ENCODE measurements around the gene ANO7.
"Not testable (repeated sequence)": the region's sequence is repeated elsewhere in the genome, so short reads cannot be mapped to it uniquely, and the experiment has no call there.

The ANO7 gene

DNA sequence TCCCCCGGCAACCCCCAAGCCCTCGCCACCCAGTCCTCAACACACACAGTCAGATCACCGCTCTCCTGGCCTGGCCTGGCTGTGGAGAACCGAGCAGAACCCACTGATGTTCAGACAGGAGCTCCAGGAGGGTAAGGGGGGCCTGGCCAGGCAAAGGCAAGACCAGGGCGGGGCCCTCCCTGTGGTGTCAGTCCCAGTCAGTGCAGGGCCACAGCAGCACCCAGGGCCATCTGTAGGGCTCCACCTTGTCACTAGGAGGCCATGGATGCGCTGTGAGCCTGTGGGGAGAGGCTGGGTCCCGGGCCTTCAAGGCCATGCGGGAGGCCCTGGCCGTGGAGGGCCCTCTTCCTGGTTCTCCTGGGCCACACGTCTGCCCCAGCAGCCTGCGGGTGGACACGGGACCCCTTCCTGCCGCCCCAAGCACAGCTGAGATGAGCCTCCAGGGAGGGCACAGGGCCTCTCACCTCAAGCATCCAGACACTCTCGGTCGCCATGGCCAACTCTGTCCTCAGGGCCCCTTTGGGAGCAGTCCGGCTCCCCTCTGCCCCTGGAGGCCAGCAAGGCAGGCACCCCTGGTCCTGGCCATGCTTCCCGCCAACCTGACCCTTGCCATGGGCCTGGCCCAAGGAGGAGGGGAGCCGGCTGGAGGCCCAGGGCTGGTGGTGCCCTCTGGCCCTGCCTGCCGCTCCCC is 2.0 kb downstream of the ANO7 start:
- DNase-seq: no peak

DNA sequence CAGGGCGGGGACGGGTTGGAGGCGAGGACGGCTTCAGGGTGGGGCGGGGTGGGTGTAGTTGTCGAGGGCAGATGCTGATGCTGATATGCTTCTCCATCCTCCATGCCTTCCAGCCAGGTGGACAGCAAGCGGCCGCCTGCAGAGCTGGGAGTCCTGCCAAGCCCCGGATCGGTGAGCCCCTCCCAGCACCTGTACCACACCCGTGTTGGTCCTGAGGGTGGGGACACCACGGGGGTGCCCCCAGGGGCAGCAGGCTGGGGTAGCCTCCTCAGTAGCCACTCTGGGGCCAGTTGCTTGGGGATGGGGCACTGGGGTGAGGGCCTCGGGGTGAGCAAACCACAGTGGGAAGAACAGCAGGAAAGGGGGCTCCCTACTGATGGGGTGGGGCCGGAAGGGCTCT is 2.6 kb downstream of the ANO7 start:
- no peak for DNase-seq

DNA sequence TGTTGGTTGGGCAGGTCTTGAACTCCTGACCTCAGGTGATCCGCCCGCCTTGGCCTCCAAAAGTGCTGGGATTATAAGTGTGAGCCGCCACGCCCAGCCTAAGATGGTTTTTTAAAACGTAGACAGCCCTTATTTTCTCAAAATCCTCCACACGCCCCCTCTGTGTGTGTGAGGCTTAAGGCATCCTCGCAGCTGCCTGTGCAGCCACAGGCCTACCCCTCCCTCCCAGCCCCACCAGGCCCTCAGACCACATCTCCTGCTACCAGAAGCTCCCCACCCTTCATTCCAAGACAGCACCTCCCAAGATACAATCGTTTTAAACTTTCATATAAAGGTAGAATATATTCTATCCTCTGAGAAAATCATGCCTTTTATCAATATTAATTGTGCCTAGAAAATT is 4.8 kb downstream of the ANO7 start:
- no peak for DNase-seq

DNA sequence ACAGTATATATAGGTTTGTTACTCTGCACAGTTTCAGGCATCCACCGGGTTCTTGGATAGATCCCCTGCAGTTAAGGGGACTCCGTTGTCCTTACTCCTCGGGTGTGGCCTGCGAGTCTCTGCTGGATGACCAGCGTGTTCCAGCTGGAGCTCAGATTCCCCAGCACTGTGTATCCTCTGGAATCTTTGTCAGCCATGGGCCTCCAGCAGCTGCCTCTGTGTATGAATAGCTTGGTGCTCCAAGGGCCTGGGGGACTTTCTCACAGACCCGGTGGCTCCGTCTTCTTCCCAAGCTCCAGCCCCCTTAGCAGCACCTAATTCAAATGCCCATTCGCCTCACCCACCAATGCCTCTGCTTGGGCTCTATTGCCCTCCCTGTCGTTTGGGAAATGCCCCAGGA is 6.3 kb downstream of the ANO7 start:
- DNase-seq: no peak

DNA sequence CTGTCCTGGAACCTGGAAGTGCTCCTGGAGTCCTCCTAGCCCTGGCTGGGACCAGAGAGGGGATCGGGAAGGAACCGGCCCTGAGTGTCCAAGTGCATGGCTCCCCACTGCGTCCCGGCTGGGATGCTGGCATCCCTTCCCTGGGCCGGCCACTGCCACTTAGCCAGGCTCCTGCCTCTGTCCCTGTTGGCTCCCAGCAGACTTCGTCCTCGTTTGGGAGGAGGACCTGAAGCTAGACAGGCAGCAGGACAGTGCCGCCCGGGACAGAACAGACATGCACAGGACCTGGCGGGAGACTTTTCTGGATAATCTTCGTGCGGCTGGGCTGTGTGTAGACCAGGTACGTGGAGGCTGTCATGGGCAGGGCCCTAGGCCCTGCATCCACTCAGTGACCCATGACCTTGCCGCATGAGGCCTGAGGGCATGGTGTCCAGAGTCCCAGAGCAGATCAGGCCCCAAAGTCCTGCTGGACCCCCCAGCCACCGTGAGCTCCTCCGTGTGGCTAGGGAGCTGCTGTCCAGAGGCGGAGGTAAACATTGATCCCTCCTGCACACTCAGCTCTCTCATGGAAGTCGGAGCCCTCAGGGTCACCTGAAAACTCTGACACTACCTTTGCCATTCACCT is 7.1 kb downstream of the ANO7 start:
- no peak for DNase-seq

DNA sequence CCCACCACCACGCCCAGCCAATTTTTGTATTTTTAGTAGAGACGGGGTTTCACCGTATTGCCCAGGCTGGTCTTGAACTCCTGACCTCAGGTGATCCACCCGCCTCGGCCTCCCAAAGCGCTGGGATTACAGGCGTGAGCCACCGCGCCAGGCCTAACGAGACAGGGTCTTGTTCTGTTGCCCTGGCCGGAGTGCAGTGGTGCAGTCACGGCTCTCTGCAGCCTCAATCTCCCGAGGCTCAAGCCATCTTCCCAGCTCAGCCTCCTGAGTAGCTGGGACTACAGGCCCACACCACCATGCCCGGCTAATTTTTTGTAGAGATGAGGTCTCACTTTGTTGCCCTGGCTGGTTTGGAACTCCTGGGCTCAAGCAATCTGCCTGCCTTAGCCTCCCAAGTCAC is 8.8 kb downstream of the ANO7 start:
- not testable (repeated sequence) for DNase-seq

DNA sequence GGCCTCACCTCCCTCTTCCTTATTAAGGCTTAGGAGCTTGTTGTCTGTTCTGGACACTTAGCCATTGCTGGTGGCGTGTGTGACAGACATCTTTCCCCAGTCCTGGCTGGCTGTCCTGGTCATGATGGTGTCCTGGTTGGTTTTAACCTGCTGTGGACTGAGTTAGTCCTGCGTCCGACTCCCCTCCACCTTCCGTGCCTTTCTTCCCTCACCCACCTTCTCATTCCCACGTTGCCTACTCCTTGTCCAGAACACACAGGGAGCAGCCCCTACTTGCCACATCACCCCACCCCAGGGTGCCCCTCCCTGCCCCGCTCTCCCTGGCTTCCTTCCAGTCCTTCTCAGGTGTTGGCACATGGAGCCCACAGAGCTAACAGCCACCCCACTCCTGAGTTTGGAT is 9.5 kb downstream of the ANO7 start:
- no peak for DNase-seq

DNA sequence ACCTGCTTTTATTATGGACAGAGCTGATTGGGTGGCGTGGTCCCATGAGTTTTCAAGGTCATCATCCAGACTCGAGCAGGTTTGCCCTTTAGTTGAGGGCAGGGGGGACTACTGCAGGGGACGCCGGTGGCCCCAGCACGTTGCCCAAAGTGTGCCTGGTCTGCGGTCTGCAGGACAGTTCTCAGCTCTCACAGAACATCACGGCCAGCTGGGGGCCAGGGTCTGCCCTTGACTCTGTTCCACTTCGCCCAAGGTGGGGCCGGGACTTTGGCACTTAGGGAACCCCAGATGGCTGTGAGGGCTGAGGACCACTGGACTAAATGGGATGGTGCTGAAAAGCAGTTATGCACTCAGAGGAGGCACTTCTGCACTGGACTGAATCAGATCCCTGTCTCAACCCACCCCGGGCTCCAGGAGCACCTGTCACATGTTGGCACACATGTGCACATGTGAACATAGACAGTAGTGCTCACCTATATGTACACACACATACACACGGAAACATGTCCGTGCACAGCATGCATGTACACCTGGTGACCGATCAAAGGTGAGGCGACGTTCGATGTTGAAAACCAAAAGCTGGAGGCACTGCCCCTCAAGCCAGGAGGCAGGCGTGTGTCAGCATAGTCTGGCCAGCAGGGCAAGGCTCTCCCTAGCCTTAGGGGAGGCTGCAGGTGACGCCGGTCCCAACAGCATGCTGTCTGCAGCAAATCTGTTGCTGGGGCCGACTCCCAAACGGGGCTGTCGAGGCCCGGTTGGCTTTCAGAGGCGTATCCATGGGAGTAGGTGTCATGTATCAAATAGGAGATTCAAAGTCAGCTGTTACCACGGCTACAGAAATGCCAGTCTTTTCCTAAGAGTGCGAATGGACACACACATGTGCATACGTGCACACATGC is 10.2 kb downstream of the ANO7 start:
- no peak for DNase-seq

DNA sequence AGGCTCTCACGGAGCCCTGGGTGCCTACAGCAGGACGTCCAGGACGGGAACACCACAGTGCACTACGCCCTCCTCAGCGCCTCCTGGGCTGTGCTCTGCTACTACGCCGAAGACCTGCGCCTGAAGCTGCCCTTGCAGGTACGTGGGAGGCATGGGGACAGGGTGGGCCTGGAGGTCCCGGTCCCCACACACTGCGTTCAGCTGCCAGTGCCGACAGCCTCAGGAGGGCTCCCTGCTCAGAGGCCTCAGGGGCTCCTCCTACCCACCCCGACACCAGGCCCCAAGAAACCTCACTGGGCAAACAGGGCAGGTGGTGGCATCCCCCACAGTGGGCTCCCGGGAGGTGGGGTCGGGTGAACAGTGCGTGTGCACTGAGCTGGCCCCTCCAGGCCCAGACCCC is 10.8 kb downstream of the ANO7 start:
- no peak for DNase-seq

DNA sequence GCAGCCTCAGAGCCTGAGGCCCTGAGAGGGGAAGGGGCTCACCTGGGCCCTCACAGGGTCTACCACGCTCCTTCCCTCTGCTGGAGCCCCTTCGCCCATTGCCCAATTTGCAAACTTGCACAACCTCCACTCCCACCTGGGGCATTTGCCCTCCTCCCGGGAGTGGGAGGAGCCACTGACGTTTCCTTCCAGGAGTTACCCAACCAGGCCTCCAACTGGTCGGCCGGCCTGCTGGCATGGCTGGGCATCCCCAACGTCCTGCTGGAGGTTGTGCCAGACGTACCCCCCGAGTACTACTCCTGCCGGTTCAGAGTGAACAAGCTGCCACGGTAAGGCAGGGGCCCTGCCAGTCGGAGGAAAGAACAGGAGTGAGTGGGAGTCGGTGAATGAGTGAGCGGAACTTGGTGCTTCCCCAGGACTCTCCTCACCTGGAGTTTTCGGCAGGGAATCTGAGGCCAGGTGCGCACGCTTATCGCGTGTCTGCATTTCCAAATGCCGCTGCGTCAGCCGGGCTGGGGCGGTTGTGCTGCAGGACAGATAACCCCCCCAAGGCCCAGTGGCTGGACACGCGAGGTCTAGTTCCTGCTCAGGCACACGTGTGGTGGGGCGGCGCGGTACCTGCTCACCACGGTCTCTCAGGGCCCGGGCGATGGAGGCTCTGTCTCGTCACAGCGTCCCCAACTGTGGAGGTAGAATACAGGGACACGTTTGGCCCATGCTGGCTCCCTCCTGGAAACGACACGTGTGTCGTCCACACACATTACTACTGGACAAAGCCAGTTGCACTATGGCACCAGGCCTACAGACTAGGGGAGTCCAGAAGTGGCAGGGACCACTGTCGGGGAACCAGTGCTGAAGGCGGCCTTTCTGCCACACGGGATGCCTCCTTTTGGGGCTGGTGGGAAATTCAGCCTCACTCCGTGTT is 11.7 kb downstream of the ANO7 start:
- no peak for DNase-seq

DNA sequence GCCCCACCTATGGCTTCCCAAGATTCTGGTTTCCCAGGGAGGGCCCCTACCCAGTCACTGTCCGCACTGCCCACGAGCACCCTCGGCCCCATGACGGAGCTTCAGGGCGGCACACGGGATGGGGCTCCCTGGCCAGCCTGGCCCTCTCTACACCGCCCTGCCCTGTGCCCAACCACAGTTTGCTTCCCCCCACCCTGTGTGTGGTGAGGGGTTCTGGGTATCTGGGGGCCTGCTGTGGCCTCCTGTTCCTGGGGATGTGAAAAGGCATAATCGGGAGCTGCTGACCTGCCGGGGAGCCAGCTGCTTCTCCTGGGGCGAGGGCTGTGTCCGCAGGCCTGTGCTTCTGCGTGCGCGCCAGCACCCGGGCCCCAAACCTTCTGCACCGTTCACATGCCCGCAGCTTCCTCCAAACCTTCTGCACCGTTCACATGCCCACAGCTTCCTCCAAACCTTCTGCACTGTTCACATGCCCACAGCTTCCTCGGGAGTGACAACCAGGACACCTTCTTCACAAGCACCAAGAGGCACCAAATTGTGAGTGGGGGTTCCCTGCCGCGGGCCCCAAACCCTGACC is 12.4 kb downstream of the ANO7 start:
- no peak for DNase-seq

DNA sequence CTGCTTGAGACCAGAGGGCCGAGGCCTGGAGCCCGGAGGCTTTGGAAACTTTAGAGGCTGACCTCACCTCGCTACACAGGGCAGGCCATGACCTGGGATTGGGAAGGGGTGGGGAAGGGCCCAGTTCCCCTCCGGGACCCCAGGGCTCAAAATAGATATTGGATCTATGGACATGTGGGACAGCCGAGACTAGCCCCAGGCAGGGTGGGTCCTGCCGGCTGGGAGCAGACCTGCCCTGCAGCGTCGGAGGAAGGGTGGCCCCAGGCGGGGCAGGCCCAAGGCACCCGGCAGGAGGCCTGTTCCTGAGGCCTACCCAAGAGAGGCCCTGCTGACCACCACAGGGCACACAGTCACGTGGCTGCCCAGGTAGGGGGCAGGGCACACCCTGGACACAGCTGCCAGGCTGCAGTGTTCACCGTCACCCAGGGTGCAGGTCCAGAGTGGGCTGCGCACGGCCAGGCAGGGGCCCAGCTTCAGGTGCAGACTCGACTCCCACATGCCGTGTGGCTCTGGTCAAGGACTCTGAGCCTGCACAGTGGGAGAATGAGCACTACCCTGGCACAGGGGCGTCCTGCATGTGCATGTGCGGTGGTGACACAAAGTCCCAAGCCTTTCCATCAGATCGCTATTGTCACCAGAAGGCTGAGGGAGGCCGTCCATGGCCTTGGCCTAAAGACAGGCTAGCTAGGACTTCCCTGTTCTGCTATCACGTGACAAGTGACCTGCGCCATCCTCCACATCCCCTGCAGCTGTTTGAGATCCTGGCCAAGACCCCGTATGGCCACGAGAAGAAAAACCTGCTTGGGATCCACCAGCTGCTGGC is 13.2 kb downstream of the ANO7 start:
- DNase-seq: no peak

DNA sequence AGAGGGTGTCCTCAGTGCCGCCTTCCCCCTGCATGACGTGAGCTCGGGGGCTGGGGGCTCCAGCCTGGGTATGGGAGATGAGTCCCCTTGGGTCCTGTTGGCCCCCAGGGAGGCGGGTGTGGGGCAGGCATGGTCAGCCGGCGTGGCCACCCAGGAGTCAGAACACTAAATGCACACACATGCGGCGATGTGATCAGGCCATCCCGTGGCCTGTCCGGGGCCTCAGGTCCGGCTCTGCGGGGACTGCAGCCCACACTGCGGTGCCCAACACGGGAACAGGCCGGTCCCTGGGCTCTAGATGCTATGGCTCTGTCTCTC is 13.8 kb downstream of the ANO7 start:
- no peak for DNase-seq

DNA sequence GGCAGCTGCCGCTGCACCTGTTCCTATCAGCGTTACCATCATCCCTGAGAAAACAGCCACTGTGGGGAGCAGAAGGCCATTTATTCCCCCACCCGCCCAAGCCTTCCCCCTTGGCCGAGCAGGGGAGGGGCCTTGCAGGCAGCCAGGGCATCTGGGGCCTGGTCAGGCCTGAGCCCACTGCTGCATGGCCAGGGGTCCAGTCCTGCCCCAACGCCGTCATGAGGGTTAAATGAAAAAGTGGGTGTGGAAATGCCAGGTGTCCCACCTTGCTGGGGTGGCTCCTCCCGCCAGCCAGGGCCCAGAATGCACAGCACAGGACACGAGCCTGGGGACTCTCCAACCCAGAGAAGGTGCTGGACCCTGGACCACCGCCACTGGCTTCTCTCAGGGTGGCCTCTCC is 14.2 kb downstream of the ANO7 start:
- no peak for DNase-seq

DNA sequence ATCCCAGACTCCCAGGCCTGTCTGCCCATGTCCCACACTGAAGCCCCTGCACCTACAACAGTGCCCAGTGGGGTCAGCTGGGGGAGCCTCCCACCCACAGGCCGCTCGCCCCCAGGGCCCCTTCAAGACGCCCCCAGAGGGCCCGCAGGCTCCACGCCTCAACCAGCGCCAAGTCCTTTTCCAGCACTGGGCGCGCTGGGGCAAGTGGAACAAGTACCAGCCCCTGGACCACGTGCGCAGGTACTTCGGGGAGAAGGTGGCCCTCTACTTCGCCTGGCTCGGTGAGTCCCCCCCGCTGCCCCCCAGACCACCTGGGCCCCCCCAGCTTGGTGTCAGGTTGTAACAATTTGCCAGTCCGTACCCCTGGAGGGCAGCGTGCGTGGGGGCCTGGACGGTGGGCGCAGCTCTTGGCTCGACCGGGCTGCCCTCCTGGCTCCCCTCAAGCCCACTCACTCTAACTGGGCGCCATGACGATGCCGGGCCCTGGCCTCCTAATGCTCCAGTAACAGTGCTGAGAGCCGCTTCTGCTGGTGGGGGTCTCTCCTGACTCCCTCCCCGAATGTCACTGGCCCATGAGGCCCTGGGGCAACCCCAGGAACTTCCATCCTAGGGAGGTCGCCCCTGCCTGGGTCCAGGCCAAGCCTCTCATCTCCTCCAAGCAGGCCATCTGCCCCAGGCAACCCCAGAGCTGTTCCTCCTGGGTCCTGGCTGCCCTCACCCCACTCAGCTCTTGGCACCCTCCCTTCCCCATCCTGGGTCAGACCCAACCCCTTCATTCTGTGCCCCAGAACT is 14.9 kb downstream of the ANO7 start:
- no peak for DNase-seq

DNA sequence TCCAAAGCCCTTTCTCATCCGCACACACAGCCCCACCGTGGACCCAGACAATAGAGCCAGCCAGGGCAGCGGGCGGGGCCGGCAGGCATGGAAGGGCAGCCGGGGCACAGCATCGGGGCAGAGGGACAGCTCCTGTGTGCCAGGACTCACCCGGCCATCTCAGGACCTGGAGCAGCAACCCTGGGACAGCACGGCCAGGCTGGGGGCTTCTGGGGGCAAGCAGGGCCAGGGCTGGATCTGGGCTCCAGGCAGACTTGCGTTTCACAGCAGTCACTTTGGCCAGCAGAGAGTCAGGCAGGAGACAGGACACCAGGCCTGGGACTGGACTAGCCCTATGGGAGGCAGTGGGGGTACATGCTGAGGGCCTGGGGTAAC is 15.5 kb downstream of the ANO7 start:
- no peak for DNase-seq

DNA sequence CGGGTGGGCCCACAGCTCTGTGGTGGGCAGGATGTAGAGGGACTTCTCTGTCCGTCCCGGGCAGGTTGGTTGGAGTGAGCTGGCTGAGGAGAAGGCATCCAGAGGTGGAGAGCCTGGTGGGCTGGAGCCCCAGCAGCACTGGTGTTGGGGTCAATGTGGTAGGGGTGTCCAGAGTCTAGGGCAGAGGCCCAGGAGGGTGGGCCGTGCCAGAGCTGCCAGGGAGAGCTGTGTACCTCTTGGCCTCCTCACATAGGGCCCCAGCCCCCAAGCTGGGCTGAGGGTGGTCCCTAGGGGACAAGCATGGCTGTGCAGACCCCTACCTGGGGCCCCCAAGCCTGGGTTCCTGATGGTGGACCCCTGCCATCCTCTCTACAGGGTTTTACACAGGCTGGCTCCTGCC is 16.0 kb downstream of the ANO7 start:
- DNase-seq: no peak

DNA sequence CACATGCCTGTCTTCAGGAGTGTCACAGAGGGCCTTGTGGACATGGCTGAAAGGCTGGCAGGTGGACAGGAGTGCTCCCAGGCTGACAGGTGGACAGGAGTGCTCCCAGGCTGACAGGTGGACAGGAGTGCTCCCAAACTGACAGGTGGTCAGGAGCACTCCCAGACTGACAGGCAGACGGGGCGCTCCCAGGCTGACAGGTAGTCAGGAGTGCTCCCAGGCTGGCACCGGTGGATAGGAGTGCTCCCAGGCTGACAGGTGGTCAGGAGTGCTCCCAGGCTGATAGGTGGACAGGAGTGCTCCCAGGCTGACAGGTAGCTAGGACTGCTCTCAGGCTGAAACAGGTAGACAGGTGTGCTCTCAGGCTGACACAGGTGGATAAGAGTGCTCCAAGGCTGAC is 16.6 kb downstream of the ANO7 start:
- no peak for DNase-seq

DNA sequence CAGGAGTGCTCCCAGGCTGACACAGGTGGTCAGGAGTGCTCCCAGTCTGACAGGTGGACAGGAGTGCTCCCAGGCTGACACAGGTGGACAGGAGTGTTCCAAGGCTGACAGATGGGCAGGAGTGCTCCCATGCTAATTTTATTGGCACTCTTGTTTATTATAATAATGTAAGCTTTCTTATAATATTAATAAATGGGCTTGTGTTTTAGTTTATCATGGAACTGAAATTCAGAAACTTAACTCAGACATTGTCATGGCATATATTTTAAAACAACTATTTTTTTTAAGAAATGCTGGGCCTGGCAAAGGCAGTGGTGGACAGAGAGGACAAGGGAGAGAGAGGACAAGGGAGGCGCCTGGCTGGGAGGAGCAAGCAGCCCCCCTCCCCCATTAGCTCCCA is 18.7 kb downstream of the ANO7 start:
- no peak for DNase-seq

DNA sequence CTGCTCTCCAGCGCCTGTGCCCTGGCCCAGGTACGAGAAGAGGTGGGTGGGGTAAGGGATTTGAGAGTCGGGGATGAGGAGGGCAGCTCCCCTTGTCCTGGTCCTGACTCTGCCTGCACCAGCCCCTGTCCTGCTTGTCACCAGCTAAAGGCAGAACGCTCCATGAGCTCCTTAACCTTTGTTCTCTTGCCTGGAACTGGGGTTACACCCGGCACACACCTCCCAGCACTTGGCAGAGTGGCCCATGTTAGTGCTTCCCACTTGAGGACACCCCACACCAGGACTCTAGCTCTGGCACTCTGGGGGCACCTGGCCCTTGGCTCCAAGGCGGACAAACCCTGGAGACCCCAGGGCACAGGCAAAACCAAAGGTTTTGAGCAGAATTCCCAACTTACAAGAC is 19.2 kb downstream of the ANO7 start:
- no peak for DNase-seq

DNA sequence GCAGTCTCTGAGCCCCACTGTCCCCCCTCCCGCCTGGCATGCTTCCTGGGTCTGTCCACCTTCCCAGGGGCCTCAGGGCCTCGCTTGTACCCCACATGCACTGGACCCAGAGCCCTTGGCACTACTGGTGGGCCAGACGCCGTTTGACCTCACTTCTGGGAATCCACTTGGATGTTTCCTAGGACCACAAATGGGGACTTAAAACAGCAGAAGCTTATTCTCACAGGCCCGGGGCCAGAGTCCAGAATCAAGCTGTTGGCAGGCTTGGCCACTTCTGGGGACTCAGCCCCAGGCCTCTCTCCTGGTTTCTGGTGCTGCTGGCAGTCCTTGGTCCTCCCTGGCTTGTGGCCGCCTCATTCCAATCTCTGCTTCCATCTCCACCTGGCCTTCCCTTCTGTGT is 19.6 kb downstream of the ANO7 start:
- DNase-seq: no peak
